ENCODE measurements around the gene NR3C1.

- TF ChIP-seq, protein P1, sequence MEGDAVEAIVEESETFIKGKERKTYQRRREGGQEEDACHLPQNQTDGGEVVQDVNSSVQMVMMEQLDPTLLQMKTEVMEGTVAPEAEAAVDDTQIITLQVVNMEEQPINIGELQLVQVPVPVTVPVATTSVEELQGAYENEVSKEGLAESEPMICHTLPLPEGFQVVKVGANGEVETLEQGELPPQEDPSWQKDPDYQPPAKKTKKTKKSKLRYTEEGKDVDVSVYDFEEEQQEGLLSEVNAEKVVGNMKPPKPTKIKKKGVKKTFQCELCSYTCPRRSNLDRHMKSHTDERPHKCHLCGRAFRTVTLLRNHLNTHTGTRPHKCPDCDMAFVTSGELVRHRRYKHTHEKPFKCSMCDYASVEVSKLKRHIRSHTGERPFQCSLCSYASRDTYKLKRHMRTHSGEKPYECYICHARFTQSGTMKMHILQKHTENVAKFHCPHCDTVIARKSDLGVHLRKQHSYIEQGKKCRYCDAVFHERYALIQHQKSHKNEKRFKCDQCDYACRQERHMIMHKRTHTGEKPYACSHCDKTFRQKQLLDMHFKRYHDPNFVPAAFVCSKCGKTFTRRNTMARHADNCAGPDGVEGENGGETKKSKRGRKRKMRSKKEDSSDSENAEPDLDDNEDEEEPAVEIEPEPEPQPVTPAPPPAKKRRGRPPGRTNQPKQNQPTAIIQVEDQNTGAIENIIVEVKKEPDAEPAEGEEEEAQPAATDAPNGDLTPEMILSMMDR (conservative IDR thresholded peaks at IDR 0.05; ENCODE audit: low read length): no peak
- no peak for TF ChIP-seq EZH2phosphoT487 (IDR thresholded peaks at IDR 0.05; ENCODE audit: borderline replicate concordance)
Measured at GRCh38 chr5:143319437-143320227, 83.9 kb downstream of the NR3C1 start.

Data from Loucy (cell line).